ENCODE data around the gene ADD1.

ADD1 gene

GRCh38 chr4:2862528-2862927, 18.9 kb downstream of the ADD1 start:
- no peaks in the 10 kb centered on the region for H3K27me3 ChIP-seq (ENCODE audit: control insufficient read depth in 2 of 2, insufficient read depth in 2 of 2, low read length in 2 of 2)
- peak overlapping the region; percentile 13 to 14 for H3K27ac ChIP-seq (ENCODE audit: low read depth in 2 of 2, low read length in 2 of 2)
- no peaks in the 10 kb centered on the region for H3K36me3 ChIP-seq (ENCODE audit: control insufficient read depth in 2 of 2, insufficient read depth in 2 of 2, low read length in 2 of 2)
- H3K9me3 ChIP-seq (ENCODE audit: control insufficient read depth in 2 of 2, low read length in 2 of 2): no peaks in the 10 kb centered on the region
- no peak overlapping the region for H3K9ac ChIP-seq (ENCODE audit: low read depth in 1 of 2, low read length in 2 of 2)
- peaks cover 43 to 66% of the 10 kb centered on the region in 2 donors for H3K4me1 ChIP-seq (ENCODE audit: control insufficient read depth in 2 of 2, insufficient read depth in 2 of 2, low read length in 2 of 2)
- no peak overlapping the region for H3K4me3 ChIP-seq (ENCODE audit: low read length in 2 of 2)

- H3K9ac ChIP-seq (ENCODE audit: low read depth in 1 of 2, low read length in 2 of 2): no peak overlapping the region
- peaks cover 36 to 61% of the 10 kb centered on the region in 2 donors for H3K4me1 ChIP-seq (ENCODE audit: control insufficient read depth in 2 of 2, insufficient read depth in 2 of 2, low read length in 2 of 2)
- no peaks in the 10 kb centered on the region for H3K9me3 ChIP-seq (ENCODE audit: control insufficient read depth in 2 of 2, low read length in 2 of 2)
- peaks cover 0 to 3% of the 10 kb centered on the region in 2 donors for H3K36me3 ChIP-seq (ENCODE audit: control insufficient read depth in 2 of 2, insufficient read depth in 2 of 2, low read length in 2 of 2)
- H3K27ac ChIP-seq (ENCODE audit: low read depth in 2 of 2, low read length in 2 of 2): no peak overlapping the region
- H3K4me3 ChIP-seq (ENCODE audit: low read length in 2 of 2): no peak overlapping the region
- no peaks in the 10 kb centered on the region for H3K27me3 ChIP-seq (ENCODE audit: control insufficient read depth in 2 of 2, insufficient read depth in 2 of 2, low read length in 2 of 2)
These were observed 20.0 kb downstream of the ADD1 start for GRCh38 chr4:2863649-2864048.

GRCh38 chr4:2865196-2865780, 21.6 kb downstream of the ADD1 start:
- no peaks in the 10 kb centered on the region for H3K9me3 ChIP-seq (ENCODE audit: control insufficient read depth in 2 of 2, low read length in 2 of 2)
- no peaks in the 10 kb centered on the region for H3K27me3 ChIP-seq (ENCODE audit: control insufficient read depth in 2 of 2, insufficient read depth in 2 of 2, low read length in 2 of 2)
- H3K4me1 ChIP-seq (ENCODE audit: control insufficient read depth in 2 of 2, insufficient read depth in 2 of 2, low read length in 2 of 2): peaks cover 38 to 53% of the 10 kb centered on the region in 2 donors
- no peak overlapping the region for H3K4me3 ChIP-seq (ENCODE audit: low read length in 2 of 2)
- H3K27ac ChIP-seq (ENCODE audit: low read depth in 2 of 2, low read length in 2 of 2): no peak overlapping the region
- H3K36me3 ChIP-seq (ENCODE audit: control insufficient read depth in 2 of 2, insufficient read depth in 2 of 2, low read length in 2 of 2): peaks cover 0 to 3% of the 10 kb centered on the region in 2 donors
- no peak overlapping the region for H3K9ac ChIP-seq (ENCODE audit: low read depth in 1 of 2, low read length in 2 of 2)

GRCh38 chr4:2866160-2866861, 22.7 kb downstream of the ADD1 start:
- no peaks in the 10 kb centered on the region for H3K27me3 ChIP-seq (ENCODE audit: control insufficient read depth in 2 of 2, insufficient read depth in 2 of 2, low read length in 2 of 2)
- no peak overlapping the region for H3K4me3 ChIP-seq (ENCODE audit: low read length in 2 of 2)
- H3K9me3 ChIP-seq (ENCODE audit: control insufficient read depth in 2 of 2, low read length in 2 of 2): no peaks in the 10 kb centered on the region
- peaks cover 0 to 3% of the 10 kb centered on the region in 2 donors for H3K36me3 ChIP-seq (ENCODE audit: control insufficient read depth in 2 of 2, insufficient read depth in 2 of 2, low read length in 2 of 2)
- no peak overlapping the region for H3K9ac ChIP-seq (ENCODE audit: low read depth in 1 of 2, low read length in 2 of 2)
- no peak overlapping the region for H3K27ac ChIP-seq (ENCODE audit: low read depth in 2 of 2, low read length in 2 of 2)
- peaks cover 29 to 49% of the 10 kb centered on the region in 2 donors for H3K4me1 ChIP-seq (ENCODE audit: control insufficient read depth in 2 of 2, insufficient read depth in 2 of 2, low read length in 2 of 2)

DNA sequence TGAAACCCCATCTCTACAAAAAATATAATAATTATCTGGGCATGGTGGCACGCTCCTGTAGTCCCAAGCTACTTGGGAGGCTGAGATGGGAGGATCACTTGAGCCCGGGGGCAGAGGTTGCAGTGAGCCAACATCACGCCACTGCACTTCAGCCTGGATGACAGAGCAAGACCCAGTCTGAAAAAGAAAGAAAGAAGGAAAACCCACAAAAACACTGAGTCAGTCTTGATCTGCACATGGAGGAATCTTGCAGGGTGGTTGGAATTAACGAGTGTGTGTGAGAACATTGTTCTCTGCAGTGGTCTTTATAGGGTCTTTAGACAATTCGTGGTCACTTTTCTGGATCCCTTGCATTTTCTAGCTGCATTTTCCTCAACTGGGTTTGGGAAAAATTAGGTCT, 23.2 kb downstream of the ADD1 start:
- Histone ChIP-seq H3K27ac (ENCODE audit: low read depth in 2 of 2, low read length in 2 of 2) (no peak overlapping the region), H3K4me1 (ENCODE audit: control insufficient read depth in 2 of 2, insufficient read depth in 2 of 2, low read length in 2 of 2) (peaks cover 26 to 45% of the 10 kb centered on the region in 2 donors), H3K9me3 (ENCODE audit: control insufficient read depth in 2 of 2, low read length in 2 of 2) (no peaks in the 10 kb centered on the region), H3K36me3 (ENCODE audit: control insufficient read depth in 2 of 2, insufficient read depth in 2 of 2, low read length in 2 of 2) (peaks cover 0 to 3% of the 10 kb centered on the region in 2 donors), H3K9ac (ENCODE audit: low read depth in 1 of 2, low read length in 2 of 2) (no peak overlapping the region), H3K27me3 (ENCODE audit: control insufficient read depth in 2 of 2, insufficient read depth in 2 of 2, low read length in 2 of 2) (no peaks in the 10 kb centered on the region), H3K4me3 (ENCODE audit: low read length in 2 of 2) (no peak overlapping the region)

DNA sequence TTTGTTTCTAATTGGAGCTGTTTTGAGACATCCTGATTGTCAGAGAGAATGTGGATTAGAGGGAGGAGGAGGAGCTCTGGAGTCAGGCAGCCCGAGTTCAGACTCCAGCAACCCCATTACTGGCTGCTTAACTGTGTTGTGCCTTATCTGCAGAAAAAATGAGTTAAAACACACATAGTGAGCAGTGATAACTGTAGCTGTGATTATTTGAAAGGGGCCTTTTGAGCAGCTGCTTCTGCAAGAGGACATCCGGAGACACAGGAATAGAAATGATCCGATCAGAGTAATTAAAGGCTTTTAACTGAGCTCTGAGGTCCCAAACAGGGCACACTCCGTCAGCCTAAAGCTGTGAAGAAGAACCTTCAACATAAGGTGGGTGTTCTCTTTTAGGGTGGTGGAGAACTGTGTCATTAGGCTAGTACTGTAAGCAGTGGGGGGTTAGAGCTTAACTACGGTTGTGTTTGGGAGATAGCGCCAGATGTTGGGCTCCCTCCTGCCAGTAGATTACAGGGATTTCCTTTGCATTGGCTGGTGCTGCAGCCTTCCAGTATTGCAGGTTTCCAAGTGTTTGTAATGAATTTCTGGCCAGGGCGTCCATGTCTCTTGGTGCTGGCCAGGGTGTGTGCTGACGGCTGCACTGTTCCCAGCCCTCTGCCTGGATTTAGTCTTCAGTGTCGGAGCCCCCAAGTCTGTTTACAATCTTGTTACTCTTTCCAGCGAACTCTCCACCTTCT, 24.3 kb downstream of the ADD1 start:
- peak overlapping the region; percentile 29 to 49 for H3K27ac ChIP-seq (ENCODE audit: low read depth in 2 of 2, low read length in 2 of 2)
- H3K36me3 ChIP-seq (ENCODE audit: control insufficient read depth in 2 of 2, insufficient read depth in 2 of 2, low read length in 2 of 2): peaks cover 0 to 3% of the 10 kb centered on the region in 2 donors
- H3K9me3 ChIP-seq (ENCODE audit: control insufficient read depth in 2 of 2, low read length in 2 of 2): no peaks in the 10 kb centered on the region
- H3K9ac ChIP-seq (ENCODE audit: low read depth in 1 of 2, low read length in 2 of 2): no peak overlapping the region
- H3K4me3 ChIP-seq (ENCODE audit: low read length in 2 of 2): peak overlapping the region; percentile 12 to 46
- H3K27me3 ChIP-seq (ENCODE audit: control insufficient read depth in 2 of 2, insufficient read depth in 2 of 2, low read length in 2 of 2): no peaks in the 10 kb centered on the region
- H3K4me1 ChIP-seq (ENCODE audit: control insufficient read depth in 2 of 2, insufficient read depth in 2 of 2, low read length in 2 of 2): peaks cover 20 to 40% of the 10 kb centered on the region in 2 donors

- peaks cover 0 to 3% of the 10 kb centered on the region in 2 donors for H3K36me3 ChIP-seq (ENCODE audit: control insufficient read depth in 2 of 2, insufficient read depth in 2 of 2, low read length in 2 of 2)
- H3K4me3 ChIP-seq (ENCODE audit: low read length in 2 of 2): peak overlapping the region in 1 of 2 donors; percentile 46
- no peaks in the 10 kb centered on the region for H3K27me3 ChIP-seq (ENCODE audit: control insufficient read depth in 2 of 2, insufficient read depth in 2 of 2, low read length in 2 of 2)
- H3K4me1 ChIP-seq (ENCODE audit: control insufficient read depth in 2 of 2, insufficient read depth in 2 of 2, low read length in 2 of 2): peaks cover 23 to 41% of the 10 kb centered on the region in 2 donors
- no peak overlapping the region for H3K9ac ChIP-seq (ENCODE audit: low read depth in 1 of 2, low read length in 2 of 2)
- H3K27ac ChIP-seq (ENCODE audit: low read depth in 2 of 2, low read length in 2 of 2): peak overlapping the region; percentile 29 to 49
- H3K9me3 ChIP-seq (ENCODE audit: control insufficient read depth in 2 of 2, low read length in 2 of 2): no peaks in the 10 kb centered on the region
These were observed 25.3 kb downstream of the ADD1 start for GRCh38 chr4:2868877-2869487.

- Histone ChIP-seq H3K9me3 (ENCODE audit: control insufficient read depth in 2 of 2, low read length in 2 of 2) (no peaks in the 10 kb centered on the region), H3K4me3 (ENCODE audit: low read length in 2 of 2) (no peak overlapping the region), H3K4me1 (ENCODE audit: control insufficient read depth in 2 of 2, insufficient read depth in 2 of 2, low read length in 2 of 2) (peaks cover 25 to 40% of the 10 kb centered on the region in 2 donors), H3K27me3 (ENCODE audit: control insufficient read depth in 2 of 2, insufficient read depth in 2 of 2, low read length in 2 of 2) (no peaks in the 10 kb centered on the region), H3K27ac (ENCODE audit: low read depth in 2 of 2, low read length in 2 of 2) (no peak overlapping the region), H3K36me3 (ENCODE audit: control insufficient read depth in 2 of 2, insufficient read depth in 2 of 2, low read length in 2 of 2) (peaks cover 0 to 3% of the 10 kb centered on the region in 2 donors), H3K9ac (ENCODE audit: low read depth in 1 of 2, low read length in 2 of 2) (no peak overlapping the region)
These were observed 26.0 kb downstream of the ADD1 start for GRCh38 chr4:2869659-2870058.

DNA sequence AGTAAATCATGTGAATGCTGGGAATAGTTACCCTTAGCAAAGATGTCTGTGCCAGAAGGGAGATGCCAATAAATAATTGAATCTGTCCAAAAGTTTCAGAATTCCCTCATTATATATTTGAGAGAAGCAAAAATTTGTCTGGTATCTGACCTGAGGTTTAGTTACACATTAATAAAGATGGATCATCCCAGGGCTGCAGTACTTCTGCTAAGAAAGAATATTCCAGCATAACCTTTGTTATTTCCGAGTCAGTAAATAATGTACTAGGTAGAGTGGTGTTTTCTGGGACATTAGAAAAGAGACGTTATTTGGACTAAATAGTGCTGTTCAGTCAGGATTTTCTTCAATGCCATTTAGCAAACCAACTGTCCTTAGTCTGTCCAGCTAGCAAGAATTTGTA, 26.4 kb downstream of the ADD1 start:
- Histone ChIP-seq H3K9me3 (ENCODE audit: control insufficient read depth in 2 of 2, low read length in 2 of 2) (no peaks in the 10 kb centered on the region), H3K27me3 (ENCODE audit: control insufficient read depth in 2 of 2, insufficient read depth in 2 of 2, low read length in 2 of 2) (no peaks in the 10 kb centered on the region), H3K27ac (ENCODE audit: low read depth in 2 of 2, low read length in 2 of 2) (no peak overlapping the region), H3K36me3 (ENCODE audit: control insufficient read depth in 2 of 2, insufficient read depth in 2 of 2, low read length in 2 of 2) (peaks cover 0 to 3% of the 10 kb centered on the region in 2 donors), H3K9ac (ENCODE audit: low read depth in 1 of 2, low read length in 2 of 2) (no peak overlapping the region), H3K4me1 (ENCODE audit: control insufficient read depth in 2 of 2, insufficient read depth in 2 of 2, low read length in 2 of 2) (peaks cover 22 to 38% of the 10 kb centered on the region in 2 donors), H3K4me3 (ENCODE audit: low read length in 2 of 2) (no peak overlapping the region)

DNA sequence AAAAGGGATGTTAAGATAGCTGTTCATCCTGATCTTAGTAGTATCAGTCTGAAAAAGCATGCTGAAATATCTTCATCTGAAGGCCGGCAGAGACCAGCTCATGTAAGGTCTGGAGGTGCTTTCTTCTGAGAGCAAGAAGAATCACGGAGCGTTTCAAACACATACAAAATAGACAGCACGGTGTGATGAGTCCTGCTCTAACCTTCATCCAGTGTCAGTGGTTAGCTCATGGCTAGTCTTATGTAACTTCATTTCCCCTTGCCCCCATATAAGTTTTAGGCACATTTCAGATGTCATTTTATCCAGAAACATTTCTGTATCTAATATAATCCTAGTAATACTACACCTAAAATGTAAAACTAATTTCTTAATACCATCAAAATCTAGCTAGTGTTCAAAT, 27.8 kb downstream of the ADD1 start:
- Histone ChIP-seq H3K9ac (ENCODE audit: low read depth in 1 of 2, low read length in 2 of 2) (no peak overlapping the region), H3K9me3 (ENCODE audit: control insufficient read depth in 2 of 2, low read length in 2 of 2) (no peaks in the 10 kb centered on the region), H3K27me3 (ENCODE audit: control insufficient read depth in 2 of 2, insufficient read depth in 2 of 2, low read length in 2 of 2) (no peaks in the 10 kb centered on the region), H3K27ac (ENCODE audit: low read depth in 2 of 2, low read length in 2 of 2) (no peak overlapping the region), H3K36me3 (ENCODE audit: control insufficient read depth in 2 of 2, insufficient read depth in 2 of 2, low read length in 2 of 2) (peaks cover 9 to 11% of the 10 kb centered on the region in 2 donors), H3K4me1 (ENCODE audit: control insufficient read depth in 2 of 2, insufficient read depth in 2 of 2, low read length in 2 of 2) (peaks cover 22 to 36% of the 10 kb centered on the region in 2 donors), H3K4me3 (ENCODE audit: low read length in 2 of 2) (no peak overlapping the region)
